PC-9 (cell line): ENCODE results near the gene SLC16A9. TPM values are rescaled to one million over a fixed set of nuclear protein-coding genes. Genes with fewer than 3 reads are reported as not detected.

ENCODE experiments used
- BruUV-seq: library from RNA; stranded (reverse); fragments of 400-500 nt; replicated peaks from 2 replicates; lab custom pipeline; 2021; lab: Mats Ljungman, UMichigan
- CTCF ChIA-PET: fragments of 300-600 bp; sonication (Branson Sonifier 250); formaldehyde crosslinking; loops from one replicate; lab custom pipeline; 2022; ENCODE audit warnings: antibody characterized with exemption; lab: Charles Lee
- POLR2A ChIA-PET: fragments of 300-600 bp; sonication (Branson Sonifier 250); formaldehyde crosslinking; loops from one replicate; lab custom pipeline; 2022; ENCODE audit warnings: antibody characterized with exemption; ENCODE audit not compliant: unreplicated experiment; lab: Charles Lee
- DNase-seq, 2 experiments: peaks; one replicate each; pipeline versions ENCODE4 v3.0.0 to v3.0.0-alpha.2; 2015 to 2022; ENCODE audit warnings: mixed read lengths in 1 of 2
- H2AFZ ChIP-seq: fragments of 200-600 bp; sonication (generic); 2 replicates; pipeline ENCODE4 v1.8.1; 2017; ENCODE audit warnings: antibody characterized with exemption
- H3F3A ChIP-seq: fragments of 200-600 bp; sonication (generic); 2 replicates; pipeline ENCODE4 v1.8.1; 2017; ENCODE audit warnings: antibody characterized with exemption, mild to moderate bottlenecking, low read depth; ENCODE audit not compliant: insufficient read depth
- H3K27ac ChIP-seq: fragments of 200-600 bp; sonication (generic); 2 replicates; pipeline ENCODE4 v1.6.1; 2016; ENCODE audit warnings: mixed run types
- H3K27me3 ChIP-seq: fragments of 200-600 bp; sonication (generic); 2 replicates; pipeline ENCODE4 v1.6.1; 2016; ENCODE audit warnings: low read depth, mixed run types; ENCODE audit not compliant: insufficient read depth
- H3K36me3 ChIP-seq: fragments of 200-600 bp; sonication (generic); 2 replicates; pipeline ENCODE4 v1.6.1; 2016; ENCODE audit warnings: low read depth, mixed run types
- H3K4me1 ChIP-seq: fragments of 200-600 bp; sonication (generic); replicated peaks from 2 replicates; pipeline ENCODE4 v1.6.1; 2016; ENCODE audit warnings: mixed run types; ENCODE audit not compliant: insufficient read depth
- H3K4me2 ChIP-seq: fragments of 200-600 bp; sonication (generic); 2 replicates; pipeline ENCODE4 v1.6.1; 2017; ENCODE audit warnings: mixed run types
- H3K4me3 ChIP-seq: fragments of 200-600 bp; sonication (generic); 2 replicates; pipeline ENCODE4 v1.6.1; 2016; ENCODE audit warnings: mixed run types
- H3K79me2 ChIP-seq: fragments of 200-600 bp; sonication (generic); 2 replicates; pipeline ENCODE4 v1.6.1; 2017; ENCODE audit warnings: low read depth, mixed run types
- H3K9me2 ChIP-seq: fragments of 200-600 bp; sonication (generic); 2 replicates; pipeline ENCODE4 v1.8.1; 2017; ENCODE audit warnings: mild to moderate bottlenecking; ENCODE audit not compliant: insufficient read depth
- H3K9me3 ChIP-seq: fragments of 200-600 bp; sonication (generic); 2 replicates; pipeline ENCODE4 v1.8.1; 2016; ENCODE audit warnings: low read depth; ENCODE audit not compliant: insufficient read depth
- H4K20me1 ChIP-seq: fragments of 200-600 bp; sonication (generic); 2 replicates; pipeline ENCODE4 v1.8.1; 2017; ENCODE audit not compliant: insufficient read depth
- EZH2 ChIP-seq: fragments of 200-600 bp; sonication (generic); IDR thresholded peaks from 2 replicates; pipeline ENCODE4 v1.8.0; 2017; ENCODE audit warnings: antibody characterized with exemption, low read depth
- intact Hi-C: fragments of 100-400 bp; cut with micrococcal nuclease; formaldehyde crosslinking; loops from one replicate; pipeline ENCODE4 v1.10.0; 2022; ENCODE audit not compliant: unreplicated experiment
- total RNA-seq: library from RNA; stranded (reverse); gene quantifications from 2 replicates; pipeline ENCODE4 v1.2.3, GENCODE V29; 2021
- TF ChIP-seq, protein P1 (sequence below): fragments of 200-600 bp; sonication (generic); conservative IDR thresholded peaks from 2 replicates; pipeline ENCODE4 v1.6.1; 2017; ENCODE audit warnings: mixed run types, antibody characterized with exemption, mild to moderate bottlenecking, moderate library complexity

The SLC16A9 gene
- total RNA-seq, 1 experiment from 2014 or later: not detected

DNA sequence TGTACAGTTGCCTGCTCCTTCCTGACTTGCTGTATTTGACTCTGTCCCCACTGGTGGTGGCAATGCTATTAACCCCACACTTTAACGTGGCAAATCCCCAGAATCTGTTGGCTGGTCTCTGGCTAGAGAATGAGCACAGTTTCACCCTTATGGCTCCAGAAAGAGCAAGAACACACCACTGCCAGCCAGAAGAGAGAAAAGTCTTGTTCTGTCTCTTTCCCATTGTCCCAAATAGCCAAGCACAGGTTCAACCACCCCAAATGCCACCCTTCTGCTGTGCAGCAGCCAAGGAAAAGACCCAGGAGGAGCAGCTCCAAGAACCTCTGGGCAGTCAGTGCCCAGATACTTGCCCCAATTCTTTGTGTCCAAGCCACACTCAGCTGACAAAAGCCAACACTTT is 11.3 kb downstream of the SLC16A9 start:
- Histone ChIP-seq H4K20me1 (no peaks in the 10 kb centered on the region), H3K4me1 (no peaks in the 10 kb centered on the region), H3K36me3 (no peaks in the 10 kb centered on the region), H3K4me3 (no peak overlapping the region), H3K4me2 (no peak overlapping the region), H3K79me2 (no peaks in the 10 kb centered on the region), H3K9me3 (no peaks in the 10 kb centered on the region), H3F3A (no peaks in the 10 kb centered on the region), H3K27me3 (peaks cover 5% of the 10 kb centered on the region; the same call in 1 of the 2 replicates), H3K9me2 (no peaks in the 10 kb centered on the region), H3K27ac (no peak overlapping the region), H2AFZ (no peak overlapping the region)
- intact Hi-C loops: no loop called here
- no peak for TF ChIP-seq EZH2
- TF ChIP-seq, protein P1, sequence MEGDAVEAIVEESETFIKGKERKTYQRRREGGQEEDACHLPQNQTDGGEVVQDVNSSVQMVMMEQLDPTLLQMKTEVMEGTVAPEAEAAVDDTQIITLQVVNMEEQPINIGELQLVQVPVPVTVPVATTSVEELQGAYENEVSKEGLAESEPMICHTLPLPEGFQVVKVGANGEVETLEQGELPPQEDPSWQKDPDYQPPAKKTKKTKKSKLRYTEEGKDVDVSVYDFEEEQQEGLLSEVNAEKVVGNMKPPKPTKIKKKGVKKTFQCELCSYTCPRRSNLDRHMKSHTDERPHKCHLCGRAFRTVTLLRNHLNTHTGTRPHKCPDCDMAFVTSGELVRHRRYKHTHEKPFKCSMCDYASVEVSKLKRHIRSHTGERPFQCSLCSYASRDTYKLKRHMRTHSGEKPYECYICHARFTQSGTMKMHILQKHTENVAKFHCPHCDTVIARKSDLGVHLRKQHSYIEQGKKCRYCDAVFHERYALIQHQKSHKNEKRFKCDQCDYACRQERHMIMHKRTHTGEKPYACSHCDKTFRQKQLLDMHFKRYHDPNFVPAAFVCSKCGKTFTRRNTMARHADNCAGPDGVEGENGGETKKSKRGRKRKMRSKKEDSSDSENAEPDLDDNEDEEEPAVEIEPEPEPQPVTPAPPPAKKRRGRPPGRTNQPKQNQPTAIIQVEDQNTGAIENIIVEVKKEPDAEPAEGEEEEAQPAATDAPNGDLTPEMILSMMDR: no peak
- ChIA-PET CTCF (interaction anchor here (0.7 kb wide), 1 partner anchor 10 kb away, joined by 3 read pairs; no protein-coding TSS in a partner anchor), POLR2A (no interaction called here)
- no TSS peak for BruUV-seq
- no peak for DNase-seq

DNA sequence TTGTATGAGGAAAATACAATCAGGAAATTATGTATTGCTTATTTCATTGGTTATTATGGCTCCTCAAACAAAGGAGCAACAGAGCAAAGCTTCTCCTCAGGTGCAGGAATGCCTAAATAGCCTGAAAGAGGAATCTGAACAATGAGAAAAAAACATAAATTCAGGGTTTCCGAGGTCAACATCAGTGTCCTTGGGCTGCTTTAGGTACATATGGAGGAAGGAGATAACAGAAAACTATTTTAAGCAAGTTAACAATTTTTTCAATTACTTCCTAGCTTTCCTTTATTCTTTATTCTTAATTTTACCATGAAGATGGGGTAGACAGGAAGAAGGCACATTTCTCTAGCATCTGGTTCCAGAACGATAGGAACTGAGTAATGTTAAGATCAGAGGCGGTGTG is 14.0 kb downstream of the SLC16A9 start:
- no peak overlapping the region for H3K4me3 ChIP-seq
- H3K27me3 ChIP-seq: no peaks in the 10 kb centered on the region
- H2AFZ ChIP-seq: no peak overlapping the region
- H3K36me3 ChIP-seq: no peaks in the 10 kb centered on the region
- no peaks in the 10 kb centered on the region for H3K4me1 ChIP-seq
- H3K79me2 ChIP-seq: no peaks in the 10 kb centered on the region
- intact Hi-C loops: no loop called here
- BruUV-seq: no TSS peak
- H3K4me2 ChIP-seq: no peak overlapping the region
- ChIA-PET POLR2A (no interaction called here), CTCF (no interaction called here)
- no peaks in the 10 kb centered on the region for H4K20me1 ChIP-seq
- no peaks in the 10 kb centered on the region for H3F3A ChIP-seq
- H3K9me2 ChIP-seq: no peaks in the 10 kb centered on the region
- DNase-seq: no peak
- TF ChIP-seq, protein P1: no peak
- no peak for TF ChIP-seq EZH2
- H3K9me3 ChIP-seq: no peaks in the 10 kb centered on the region
- no peak overlapping the region for H3K27ac ChIP-seq

DNA sequence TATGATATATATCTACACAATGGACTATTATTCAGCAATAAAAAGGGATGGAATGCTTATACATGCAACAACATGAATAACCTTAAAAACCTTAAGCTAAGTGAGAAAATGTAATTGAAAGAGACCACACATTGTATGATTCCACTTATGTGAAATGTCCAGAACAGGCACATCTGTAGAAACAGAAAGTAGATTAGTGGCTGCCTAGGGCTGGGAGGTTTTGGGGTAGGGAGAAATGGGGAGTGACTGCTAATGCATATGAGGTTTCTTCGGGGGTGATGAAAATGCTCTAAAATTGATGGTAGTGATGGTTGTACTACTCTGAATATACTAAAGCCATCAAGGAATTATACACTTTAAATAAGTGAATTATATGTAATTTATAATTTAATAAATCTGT is 14.7 kb downstream of the SLC16A9 start:
- no TSS peak for BruUV-seq
- no peaks in the 10 kb centered on the region for H3K36me3 ChIP-seq
- no peaks in the 10 kb centered on the region for H3K9me2 ChIP-seq
- H3K4me3 ChIP-seq: no peak overlapping the region
- no peaks in the 10 kb centered on the region for H3K79me2 ChIP-seq
- H3K4me2 ChIP-seq: no peak overlapping the region
- H3K4me1 ChIP-seq: no peaks in the 10 kb centered on the region
- H2AFZ ChIP-seq: no peak overlapping the region
- POLR2A ChIA-PET: no interaction called here
- CTCF ChIA-PET: no interaction called here
- no peak overlapping the region for H3K27ac ChIP-seq
- DNase-seq: no peak
- intact Hi-C loops: no loop called here
- H3K27me3 ChIP-seq: no peaks in the 10 kb centered on the region
- no peaks in the 10 kb centered on the region for H3F3A ChIP-seq
- H4K20me1 ChIP-seq: no peaks in the 10 kb centered on the region
- no peaks in the 10 kb centered on the region for H3K9me3 ChIP-seq
- TF ChIP-seq, protein P1: no peak
- no peak for TF ChIP-seq EZH2
